ENCODE results near the gene MFSD6L. TPM values are rescaled to one million over a fixed set of nuclear protein-coding genes. Genes with fewer than 3 reads are reported as not detected.

The MFSD6L gene
- total RNA-seq, 6 donors from 2014 or later = 0.61 to 3.0 (median 2.0) TPM; not detected in 1

DNA sequence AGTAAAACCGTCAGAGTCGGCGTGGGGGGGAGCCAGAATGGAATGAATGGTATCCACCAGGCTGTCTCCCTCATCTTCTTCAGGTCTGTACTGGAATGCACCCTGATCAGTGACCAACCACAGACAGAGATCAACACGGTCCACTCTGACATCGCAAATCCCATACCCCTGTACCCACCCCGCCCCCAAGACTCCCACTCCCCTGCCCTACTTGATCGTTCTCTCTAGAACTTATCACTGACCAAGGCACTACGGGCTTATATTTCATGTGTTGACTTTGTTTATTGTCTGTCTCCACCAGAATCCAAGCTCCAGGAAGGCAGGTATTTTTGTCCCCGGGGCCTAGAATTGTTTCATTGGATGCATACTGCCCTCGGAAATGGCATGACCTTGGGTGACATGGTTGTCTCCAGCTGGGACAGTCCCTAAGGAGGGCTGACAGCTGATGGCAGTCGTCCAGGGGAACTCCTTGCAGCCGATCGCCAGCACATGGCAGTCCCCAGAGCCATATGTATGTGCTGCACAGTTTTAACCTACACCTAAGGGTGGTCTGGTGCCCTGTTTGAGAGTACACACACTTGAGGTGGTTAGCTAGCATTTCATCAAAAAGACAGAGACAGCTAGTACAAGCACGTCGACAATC is 526 bp upstream of the MFSD6L start:
- no peaks in the 10 kb centered on the region for H3K36me3 ChIP-seq
- H3K9me3 ChIP-seq = no peaks in the 10 kb centered on the region
- WGBS, 2 donors = 52 to 54% methylated on average over 12 to 15 of the region's 15 CpGs
- no peak overlapping the region for H3K27ac ChIP-seq
- DNase-seq (no peak), ATAC-seq (ENCODE audit: low FRiP score in 2 of 2) (no peak)
- peaks cover 2 to 8% (median 7%) of the 10 kb centered on the region in 4 donors for H3K4me1 ChIP-seq
- TF ChIP-seq EP300 (IDR thresholded peaks at IDR 0.05) (no peak), POLR2A (IDR thresholded peaks at IDR 0.05) (no peak), POLR2AphosphoS5 (IDR thresholded peaks at IDR 0.05) (no peak)
- TF ChIP-seq, protein P1, sequence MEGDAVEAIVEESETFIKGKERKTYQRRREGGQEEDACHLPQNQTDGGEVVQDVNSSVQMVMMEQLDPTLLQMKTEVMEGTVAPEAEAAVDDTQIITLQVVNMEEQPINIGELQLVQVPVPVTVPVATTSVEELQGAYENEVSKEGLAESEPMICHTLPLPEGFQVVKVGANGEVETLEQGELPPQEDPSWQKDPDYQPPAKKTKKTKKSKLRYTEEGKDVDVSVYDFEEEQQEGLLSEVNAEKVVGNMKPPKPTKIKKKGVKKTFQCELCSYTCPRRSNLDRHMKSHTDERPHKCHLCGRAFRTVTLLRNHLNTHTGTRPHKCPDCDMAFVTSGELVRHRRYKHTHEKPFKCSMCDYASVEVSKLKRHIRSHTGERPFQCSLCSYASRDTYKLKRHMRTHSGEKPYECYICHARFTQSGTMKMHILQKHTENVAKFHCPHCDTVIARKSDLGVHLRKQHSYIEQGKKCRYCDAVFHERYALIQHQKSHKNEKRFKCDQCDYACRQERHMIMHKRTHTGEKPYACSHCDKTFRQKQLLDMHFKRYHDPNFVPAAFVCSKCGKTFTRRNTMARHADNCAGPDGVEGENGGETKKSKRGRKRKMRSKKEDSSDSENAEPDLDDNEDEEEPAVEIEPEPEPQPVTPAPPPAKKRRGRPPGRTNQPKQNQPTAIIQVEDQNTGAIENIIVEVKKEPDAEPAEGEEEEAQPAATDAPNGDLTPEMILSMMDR (IDR thresholded peaks at IDR 0.05) = no peak
- peak overlapping the region in 3 of 4 donors; percentile 35 to 40 (median 37) for H3K4me3 ChIP-seq
- peaks cover 0 to 9% (median 1%) of the 10 kb centered on the region in 4 donors for H3K27me3 ChIP-seq

DNA sequence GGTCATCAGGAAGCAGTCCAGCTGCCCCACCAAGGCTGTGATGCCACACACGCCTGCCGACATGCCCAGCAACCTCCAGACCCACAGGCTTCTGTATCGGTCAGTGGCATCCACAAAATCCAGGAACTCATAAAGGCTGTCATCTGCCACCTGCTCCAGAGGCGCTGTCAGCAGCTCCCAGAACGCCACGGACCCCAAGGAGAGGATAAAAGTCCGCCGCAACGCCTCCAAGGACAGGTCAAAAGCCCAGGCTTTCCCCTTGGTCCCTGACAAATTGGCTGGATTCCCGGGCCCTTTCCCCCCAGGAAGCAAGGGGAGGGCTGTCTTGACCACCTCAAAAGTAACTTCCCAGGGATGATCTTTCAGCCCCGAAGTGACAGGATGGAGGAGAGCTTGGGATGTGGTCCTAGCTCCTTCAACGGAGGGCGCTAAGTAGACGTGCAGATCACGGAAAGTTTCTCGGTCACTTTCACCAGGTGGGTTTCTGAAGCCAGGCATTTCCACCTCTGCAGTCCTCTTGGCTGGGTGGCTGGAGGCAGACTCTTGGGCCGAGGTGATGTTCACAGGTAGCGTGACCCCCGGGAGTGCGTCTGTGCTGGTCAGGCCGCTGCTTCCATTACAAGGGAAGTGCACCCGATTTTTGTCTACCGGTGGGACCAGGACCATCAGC is 854 bp downstream of the MFSD6L start:
- TF ChIP-seq POLR2AphosphoS5 (IDR thresholded peaks at IDR 0.05) (no peak), EP300 (IDR thresholded peaks at IDR 0.05) (no peak), POLR2A (IDR thresholded peaks at IDR 0.05) (no peak)
- TF ChIP-seq, protein P1 (IDR thresholded peaks at IDR 0.05) = no peak
- Histone ChIP-seq H3K4me3 (peak overlapping the region in 1 of 4 donors; percentile 37), H3K27me3 (peaks cover 0 to 9% (median 1%) of the 10 kb centered on the region in 4 donors), H3K4me1 (peaks cover 5 to 14% (median 9%) of the 10 kb centered on the region in 4 donors), H3K9me3 (no peaks in the 10 kb centered on the region), H3K27ac (no peak overlapping the region), H3K36me3 (no peaks in the 10 kb centered on the region)
- DNase-seq (peak in 1 of 2 donors; percentile 38), ATAC-seq (ENCODE audit: low FRiP score in 2 of 2) (no peak)
- WGBS, 2 donors = 53 to 77% methylated on average over 7 to 20 of the region's 23 CpGs

DNA sequence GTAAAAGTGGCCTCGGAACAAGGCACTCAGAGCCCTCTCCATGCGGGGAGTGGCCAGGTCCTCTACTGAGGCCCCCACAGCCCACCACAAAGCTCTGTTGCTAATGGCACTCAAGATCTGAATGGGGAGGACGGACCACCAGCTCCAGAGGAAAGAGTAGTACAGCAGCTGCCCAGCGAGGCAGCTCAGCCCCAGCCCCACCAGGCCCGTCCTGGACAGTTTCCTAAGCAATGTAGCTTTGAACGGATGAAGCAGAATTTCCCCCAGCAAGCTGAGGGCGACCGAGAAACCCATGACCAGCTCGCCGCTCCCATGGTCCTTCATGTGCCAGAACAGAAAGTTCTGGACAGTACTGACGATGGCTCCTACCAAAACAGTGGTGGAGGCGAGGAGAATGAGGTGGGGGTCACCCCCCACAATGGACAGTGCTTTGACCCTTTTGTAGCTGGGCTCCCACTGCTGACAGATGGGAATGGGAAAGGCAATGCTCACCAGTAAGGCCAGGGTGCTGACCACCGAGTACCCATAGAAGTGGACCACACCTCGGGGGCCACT is 1.5 kb downstream of the MFSD6L start:
- Histone ChIP-seq H3K4me3 (no peak overlapping the region), H3K27ac (no peak overlapping the region), H3K27me3 (peaks cover 0 to 9% (median 1%) of the 10 kb centered on the region in 4 donors), H3K4me1 (peaks cover 5 to 14% (median 9%) of the 10 kb centered on the region in 4 donors), H3K9me3 (no peaks in the 10 kb centered on the region), H3K36me3 (no peaks in the 10 kb centered on the region)
- TF ChIP-seq POLR2A (IDR thresholded peaks at IDR 0.05) = no peak
- TF ChIP-seq POLR2AphosphoS5 (IDR thresholded peaks at IDR 0.05) = no peak
- no peak for TF ChIP-seq EP300 (IDR thresholded peaks at IDR 0.05)
- TF ChIP-seq, protein P1 (IDR thresholded peaks at IDR 0.05) = no peak
- WGBS, 2 donors = 86 to 97% methylated on average over 6 to 12 of the region's 14 CpGs
- DNase-seq = peak in 1 of 2 donors; percentile 20
- no peak for ATAC-seq (ENCODE audit: low FRiP score in 2 of 2)

GRCh38 chr17:8794636-8795035 is 4.5 kb downstream of the MFSD6L start:
- Histone ChIP-seq H3K9me3 (peaks cover 0 to 7% (median 5%) of the 10 kb centered on the region in 4 donors), H3K27ac (peak overlapping the region in 1 of 4 donors; percentile 34), H3K36me3 (no peaks in the 10 kb centered on the region), H3K27me3 (peaks cover 0 to 9% (median 1%) of the 10 kb centered on the region in 4 donors), H3K4me1 (peaks cover 8 to 10% (median 10%) of the 10 kb centered on the region in 4 donors), H3K4me3 (no peak overlapping the region)
- no peak for TF ChIP-seq EP300 (IDR thresholded peaks at IDR 0.05)
- TF ChIP-seq, protein P1 (IDR thresholded peaks at IDR 0.05) = no peak
- TF ChIP-seq POLR2A (IDR thresholded peaks at IDR 0.05) = no peak
- TF ChIP-seq POLR2AphosphoS5 (IDR thresholded peaks at IDR 0.05) = no peak
- no peak for ATAC-seq (ENCODE audit: low FRiP score in 2 of 2)
- WGBS, 2 donors = 49 to 54% methylated on average over 7 of the region's 7 CpGs
- DNase-seq = no peak
